ENCODE results near the gene MDC1. TPM values are rescaled to one million over a fixed set of nuclear protein-coding genes. Genes with fewer than 3 reads are reported as not detected.

Gene MDC1
- total RNA-seq, 1 donor from 2014 or later, result 13.1 TPM

- no peak for DNase-seq (ENCODE audit: missing footprints)
- ATAC-seq, result no peak
- intact Hi-C loops (cut with DNase I), result no loop called here
These were observed 29.2 kb downstream of the MDC1 start for GRCh38 chr6:30687659-30688431.

- intact Hi-C loops (cut with DNase I), result loop anchor here (1.0 kb wide), 1 partner anchor 33 kb away; the partner anchor contains the start of gene TUBB
- peak; percentile 82 for ATAC-seq
- peak; percentile 99 for DNase-seq (ENCODE audit: missing footprints)
These were observed 30.0 kb downstream of the MDC1 start for GRCh38 chr6:30686908-30687658.

GRCh38 chr6:30686009-30686907 lies 30.8 kb downstream of the MDC1 start, which contains the start of gene PPP1R18:
PPP1R18 (minus strand) TSS chr6:30686645; CDS start chr6:30686018, 627 bp downstream.
- peak; percentile 93 for DNase-seq (ENCODE audit: missing footprints)
- intact Hi-C loops (cut with DNase I), result loop anchor here (1.0 kb wide), 1 partner anchor 34 kb away; the partner anchor contains the start of gene TUBB
- ATAC-seq, result peak; percentile 64

GRCh38 chr6:30685157-30686008 lies 31.7 kb downstream of the MDC1 start:
- ATAC-seq (no peak), DNase-seq (ENCODE audit: missing footprints) (no peak)
- intact Hi-C loops (cut with DNase I), result loop anchor here (1.0 kb wide), 1 partner anchor 35 kb away; the partner anchor contains the start of gene TUBB

GRCh38 chr6:30684386-30685156 lies 32.5 kb downstream of the MDC1 start:
- intact Hi-C loops (cut with DNase I), result no loop called here
- no peak for ATAC-seq
- DNase-seq (ENCODE audit: missing footprints), result peak; percentile 83

- DNase-seq (ENCODE audit: missing footprints) (no peak), ATAC-seq (no peak)
- intact Hi-C loops (cut with DNase I), result no loop called here
These were observed 33.1 kb downstream of the MDC1 start for GRCh38 chr6:30683980-30684338.

- DNase-seq (ENCODE audit: missing footprints) (no peak), ATAC-seq (no peak)
- intact Hi-C loops (cut with DNase I), result no loop called here
These were observed 33.7 kb downstream of the MDC1 start for GRCh38 chr6:30683183-30683979.

- DNase-seq (ENCODE audit: missing footprints) (peak; percentile 94), ATAC-seq (peak; percentile 12)
- intact Hi-C loops (cut with DNase I), result no loop called here
These were observed 34.7 kb downstream of the MDC1 start for GRCh38 chr6:30682143-30683117.

- intact Hi-C loops (cut with DNase I), result no loop called here
- no peak for DNase-seq (ENCODE audit: missing footprints)
- no peak for ATAC-seq
These were observed 35.3 kb downstream of the MDC1 start for GRCh38 chr6:30681766-30682142.

- no peak for DNase-seq (ENCODE audit: missing footprints)
- intact Hi-C loops (cut with DNase I), result loop anchor here (1.0 to 5.0 kb wide), 2 partner anchors 42 to 197 kb away; no protein-coding TSS in a partner anchor
- no peak for ATAC-seq
These were observed 37.1 kb downstream of the MDC1 start for GRCh38 chr6:30679765-30680535.

- peak; percentile 82 for ATAC-seq
- intact Hi-C loops (cut with DNase I), result loop anchor here (1.0 to 5.0 kb wide), 2 partner anchors 43 to 198 kb away; no protein-coding TSS in a partner anchor
- DNase-seq (ENCODE audit: missing footprints), result peak; percentile 96
These were observed 37.9 kb downstream of the MDC1 start for GRCh38 chr6:30678964-30679726.

- intact Hi-C loops (cut with DNase I), result loop anchor here (5.0 kb wide), 1 partner anchor 201 kb away; no protein-coding TSS in a partner anchor
- ATAC-seq (no peak), DNase-seq (ENCODE audit: missing footprints) (no peak)
These were observed 40.3 kb downstream of the MDC1 start for GRCh38 chr6:30676660-30677285.
